NCI-H2227 treated with DMSO at 0.1 percent for 48 hours (cell line): Measurements from ENCODE around the gene PHLDB1.
"Not testable (repeated sequence)": the region's sequence is repeated elsewhere in the genome, so short reads cannot be mapped to it uniquely, and the experiment has no call there.

Experiments used
- DNase-seq: peaks from one replicate; lab custom pipeline; 2025; lab: John Stamatoyannopoulos, UW

Gene PHLDB1

DNA sequence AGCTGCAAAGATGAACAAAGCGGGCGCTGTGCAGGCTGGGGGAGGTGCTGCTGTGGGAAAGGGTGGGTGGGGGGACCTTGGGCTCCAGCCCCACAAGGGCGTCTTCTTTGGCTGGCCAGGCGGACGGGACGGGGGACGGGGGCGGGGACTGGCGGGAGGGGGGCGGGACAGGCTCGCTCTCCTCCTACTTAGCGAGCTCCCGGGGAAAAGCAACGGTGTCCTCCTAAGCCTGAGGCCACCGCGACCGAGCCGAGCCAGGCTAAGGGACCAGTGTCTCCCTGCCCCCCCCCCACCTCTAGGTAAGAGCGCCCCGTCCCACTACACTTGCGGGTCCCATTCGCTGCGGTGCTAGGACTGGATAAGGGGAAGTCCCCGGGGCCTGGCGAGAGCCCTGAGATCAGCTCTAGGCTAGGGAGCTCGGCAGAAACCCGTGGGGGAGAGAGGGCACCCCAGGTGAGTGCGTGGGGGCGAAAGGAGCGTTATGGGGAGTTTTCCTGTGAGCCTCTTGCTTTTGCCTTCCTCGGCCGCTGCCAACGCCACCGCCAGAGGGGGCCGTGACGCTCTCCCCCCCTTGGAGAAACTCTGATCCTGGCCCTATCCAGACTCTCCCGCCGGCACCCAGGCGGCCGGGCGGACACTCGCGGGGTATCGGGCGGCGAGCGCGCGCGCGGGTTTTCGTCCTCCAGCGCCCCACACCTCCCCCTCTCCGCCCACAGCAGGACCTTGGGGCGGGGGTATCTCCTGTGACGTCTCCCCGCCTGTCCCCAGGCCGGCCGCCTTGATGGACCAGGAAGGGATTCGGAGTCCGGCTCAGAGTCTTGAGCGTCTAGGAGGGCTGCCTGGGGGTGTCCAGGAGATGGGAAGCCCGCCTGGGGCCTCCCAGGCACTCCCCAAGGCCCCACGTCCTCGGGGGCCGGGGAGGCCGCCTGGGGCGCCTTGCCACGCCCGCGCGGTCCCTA lies at the start of gene PHLDB1:
Gene PHLDB1, plus strand, starts transcription at position 215 of the 959 bp plus-strand sequence. CDS start 6,222 bp downstream, outside the sequence.
- DNase-seq = peak; percentile 24

DNA sequence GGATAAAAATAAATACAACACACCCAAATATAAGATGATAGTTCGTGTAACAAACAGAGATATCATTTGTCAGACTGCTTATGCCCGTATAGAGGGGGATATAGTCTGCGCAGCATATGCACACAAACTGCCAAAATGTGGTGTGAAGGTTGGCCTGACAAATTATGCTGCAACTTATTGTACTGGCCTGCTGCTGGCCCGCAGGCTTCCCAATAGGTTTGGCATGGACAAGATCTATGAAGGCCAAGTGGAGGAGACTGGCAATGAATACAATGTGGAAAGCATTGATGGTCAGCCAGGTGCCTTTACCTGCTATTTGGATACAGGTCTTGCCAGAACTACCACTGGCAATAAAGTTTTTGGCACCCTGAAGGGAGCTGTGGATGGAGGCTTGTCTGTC lies 46.6 kb upstream of the PHLDB1 start:
- DNase-seq = no peak

DNA sequence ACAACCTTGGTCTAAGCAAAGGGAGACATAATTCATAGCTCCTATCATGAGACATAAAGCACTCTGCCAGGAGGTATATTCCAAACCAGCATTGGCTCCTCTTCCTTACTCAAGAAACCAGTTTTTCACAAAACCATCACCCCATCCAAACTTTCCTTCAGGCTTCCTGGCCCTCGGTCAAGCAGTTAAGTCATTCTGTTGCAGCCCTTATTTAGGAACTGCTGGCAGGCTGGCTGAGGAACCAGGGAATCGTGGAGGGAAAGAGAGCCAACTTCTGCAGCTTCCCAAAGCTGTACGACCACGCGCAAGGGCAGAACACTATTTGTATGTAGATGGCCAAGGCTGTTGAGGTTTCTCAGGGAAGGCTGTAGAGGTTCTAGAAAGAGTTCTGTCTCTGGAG lies 42.4 kb upstream of the PHLDB1 start:
- no peak for DNase-seq

DNA sequence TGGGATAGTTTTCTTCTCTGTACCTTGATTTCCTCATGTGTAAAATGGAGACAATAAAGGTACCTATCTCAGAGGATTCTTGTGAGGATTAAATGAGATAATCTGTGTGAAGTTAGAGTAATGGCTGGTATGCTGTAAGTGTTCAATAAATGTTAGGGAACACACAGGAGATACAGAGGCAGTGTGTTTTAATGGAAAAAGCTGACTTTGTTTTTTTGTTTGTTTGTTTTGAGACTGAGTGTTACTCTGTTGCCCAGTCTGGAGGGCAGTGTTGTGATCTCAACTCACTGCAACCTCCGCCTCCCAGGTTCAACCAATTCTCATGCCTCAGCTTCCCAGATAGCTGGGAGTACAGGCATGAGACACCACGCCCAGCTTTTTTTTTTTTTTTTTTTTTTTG lies 37.7 kb upstream of the PHLDB1 start:
- DNase-seq = no peak

DNA sequence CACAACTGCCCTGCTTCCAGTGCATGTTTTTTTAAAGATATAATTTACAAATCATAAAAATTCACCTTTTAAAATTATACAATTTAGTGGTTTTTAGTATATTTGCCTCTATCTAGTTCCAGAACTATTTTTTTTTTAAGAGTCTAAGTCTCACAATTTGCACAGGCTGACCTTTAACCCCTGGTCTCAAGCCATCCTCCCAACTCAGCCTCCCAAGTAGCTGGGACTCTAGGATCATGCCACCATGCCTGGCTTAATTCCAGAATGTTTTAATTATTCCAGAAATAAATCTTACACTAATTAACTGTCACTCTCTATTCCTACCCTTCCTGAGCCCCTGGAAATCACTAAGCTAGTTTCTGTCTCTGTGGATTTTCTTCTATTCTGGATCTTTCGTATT lies 36.6 kb upstream of the PHLDB1 start:
- DNase-seq = no peak

DNA sequence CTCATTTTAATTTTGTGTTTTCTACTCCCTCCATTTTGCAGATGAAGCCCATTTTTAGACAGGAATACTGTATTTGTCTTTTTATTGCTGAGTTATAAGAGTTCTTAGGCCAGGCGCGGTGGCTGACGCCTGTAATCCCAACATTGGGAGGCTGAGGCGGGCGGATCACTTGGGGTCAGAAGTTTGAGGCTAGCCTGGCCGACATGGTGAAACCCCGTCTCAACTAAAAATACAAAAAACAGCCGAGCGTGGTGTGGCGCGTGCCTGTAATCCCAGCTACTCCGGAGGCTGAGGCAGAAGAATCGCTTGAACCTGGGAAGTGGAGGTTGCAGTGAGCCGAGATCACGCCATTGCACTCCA lies 35.7 kb upstream of the PHLDB1 start:
- DNase-seq = not testable (repeated sequence)

DNA sequence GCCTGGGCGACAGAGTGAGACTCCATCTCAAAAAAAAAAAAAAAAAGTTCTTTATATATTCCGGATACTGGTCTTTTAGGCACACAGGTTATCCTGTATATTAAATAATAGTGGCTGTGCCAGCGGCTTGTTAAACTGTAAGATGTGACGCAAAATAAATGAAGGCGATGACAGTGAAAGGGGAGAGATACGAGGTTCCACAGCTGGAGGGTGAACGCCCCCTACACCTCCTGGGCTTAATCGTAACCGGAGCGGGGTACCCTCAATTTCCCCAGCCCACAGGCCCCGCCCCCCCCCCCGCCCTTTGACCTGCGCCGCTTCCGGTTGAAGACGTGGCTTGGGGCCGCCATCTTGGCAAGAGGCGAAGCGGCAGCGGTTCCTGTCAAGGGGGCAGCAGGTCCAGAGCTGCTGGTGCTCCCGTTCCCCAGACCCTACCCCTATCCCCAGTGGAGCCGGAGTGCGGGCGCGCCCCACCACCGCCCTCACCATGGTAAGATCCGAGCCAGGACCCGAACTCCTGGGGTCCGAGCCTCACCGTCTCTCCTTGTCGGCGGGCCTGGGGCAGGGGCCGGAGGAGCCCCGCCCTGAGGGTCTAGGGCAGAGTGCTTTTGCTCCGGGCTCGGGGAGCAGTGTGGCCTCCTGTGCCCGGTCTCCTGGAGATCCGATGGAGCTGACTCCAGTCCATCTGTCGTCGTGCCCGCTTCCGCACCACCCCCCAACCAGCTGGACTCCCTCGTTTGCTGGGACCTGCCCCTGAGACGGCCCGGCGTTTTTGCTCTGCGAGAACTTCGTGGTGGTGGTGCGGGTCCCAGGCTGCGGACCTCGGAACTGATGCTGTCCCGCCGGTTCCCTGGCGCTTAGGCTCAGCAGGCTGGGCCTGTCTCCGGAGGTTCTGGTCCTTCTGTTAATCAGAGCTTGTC lies 35.1 kb upstream of the PHLDB1 start, which contains the start of gene ARCN1:
Gene ARCN1, plus strand, starts transcription at position 349 of the 920 bp plus-strand sequence. Its CDS starts 139 bp downstream, at position 488.
- peak; percentile 29 for DNase-seq

DNA sequence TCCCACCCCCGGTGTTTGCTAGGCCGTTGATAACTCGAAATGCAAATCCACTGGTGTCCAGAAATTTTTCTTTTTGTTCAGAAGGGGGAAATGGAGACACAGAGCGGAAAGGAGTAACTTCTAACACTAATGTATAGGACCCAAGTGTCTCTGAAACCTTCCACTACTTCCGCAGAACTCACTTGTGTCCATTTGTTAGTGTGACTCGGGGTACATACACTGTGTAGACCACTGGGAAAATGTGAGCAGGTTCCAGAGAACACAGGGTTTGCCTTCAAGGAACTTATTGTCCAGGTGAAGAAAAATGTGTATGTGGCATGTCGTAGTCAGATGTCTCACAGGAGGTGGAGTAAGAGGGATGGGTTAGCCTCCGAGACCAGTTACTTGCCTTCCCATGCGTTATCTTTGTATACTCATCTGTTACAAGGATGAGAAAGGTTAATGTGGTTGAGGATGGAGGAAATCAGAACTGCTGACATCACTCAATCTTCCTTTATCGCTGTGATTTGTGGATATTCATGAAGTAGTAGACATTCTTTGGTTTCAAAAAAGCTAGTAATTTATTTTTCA lies 34.3 kb upstream of the PHLDB1 start:
- no peak for DNase-seq

DNA sequence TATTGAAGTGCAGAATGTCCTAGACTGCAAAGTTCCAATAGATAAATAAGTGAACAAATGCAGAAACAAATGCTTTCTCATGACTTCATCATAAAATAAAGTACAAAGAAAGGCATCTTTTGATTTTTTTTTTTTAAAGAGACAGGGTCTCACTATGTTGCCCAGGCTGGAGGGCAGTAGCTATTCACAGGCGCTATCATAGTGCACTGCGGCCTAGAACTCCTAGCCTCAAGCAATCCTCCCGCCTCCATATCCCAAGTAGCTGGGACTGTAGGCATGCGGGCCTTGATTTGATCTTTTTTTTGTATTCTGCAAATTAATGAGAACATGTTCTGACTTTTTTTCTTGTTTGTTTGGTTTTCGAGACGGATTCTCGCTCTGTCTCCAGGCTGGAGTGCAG lies 32.8 kb upstream of the PHLDB1 start:
- DNase-seq = no peak

DNA sequence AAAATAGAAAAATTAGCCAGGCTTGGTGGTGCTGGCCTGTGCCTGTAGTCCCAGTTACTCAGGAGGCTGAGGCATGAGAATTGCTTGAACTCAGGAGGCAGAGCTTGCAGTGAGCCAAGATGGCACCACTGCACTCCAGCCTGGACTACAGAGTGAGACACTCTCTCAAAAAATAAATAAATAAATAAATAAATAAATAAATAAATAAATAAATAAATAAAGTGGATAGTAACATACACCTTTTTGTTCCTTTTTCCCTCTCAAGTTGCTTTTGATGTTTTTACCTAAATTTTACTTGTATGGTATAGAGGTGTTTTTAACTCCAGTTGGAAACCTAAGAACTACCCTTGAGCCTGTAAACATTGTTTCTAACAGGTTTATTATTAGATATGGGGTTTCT lies 29.4 kb upstream of the PHLDB1 start:
- not testable (repeated sequence) for DNase-seq

DNA sequence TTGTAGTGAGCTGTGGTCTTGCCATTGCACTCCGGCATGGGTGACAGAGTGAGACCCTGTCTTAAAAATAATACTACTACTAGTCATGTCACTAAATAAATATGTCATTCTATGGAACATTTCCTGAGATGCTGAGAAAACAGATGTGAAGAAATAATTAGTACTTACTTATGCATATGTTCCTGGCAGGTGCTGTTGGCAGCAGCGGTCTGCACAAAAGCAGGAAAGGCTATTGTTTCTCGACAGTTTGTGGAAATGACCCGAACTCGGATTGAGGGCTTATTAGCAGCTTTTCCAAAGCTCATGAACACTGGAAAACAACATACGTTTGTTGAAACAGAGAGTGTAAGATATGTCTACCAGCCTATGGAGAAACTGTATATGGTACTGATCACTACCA lies 26.4 kb upstream of the PHLDB1 start:
- no peak for DNase-seq

DNA sequence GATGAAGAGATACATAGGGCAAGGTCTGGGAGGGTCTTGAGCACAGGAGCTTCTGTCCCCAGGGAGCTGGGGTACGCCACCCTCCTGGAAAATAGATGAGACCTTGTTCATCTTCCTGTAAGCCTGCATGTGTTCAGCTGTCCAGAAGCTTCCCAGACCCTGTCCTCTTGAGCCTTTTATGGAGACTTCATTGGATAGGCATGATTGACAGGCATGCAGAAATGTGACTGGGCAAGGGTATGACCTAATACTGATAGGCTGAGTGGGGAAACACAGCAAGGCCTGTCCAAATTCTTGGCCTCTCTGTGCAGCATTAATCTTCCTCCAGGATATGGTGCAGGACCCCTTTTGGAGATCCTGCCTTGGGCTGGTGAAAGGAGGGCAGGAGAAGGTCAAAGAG lies 19.5 kb upstream of the PHLDB1 start:
- no peak for DNase-seq

DNA sequence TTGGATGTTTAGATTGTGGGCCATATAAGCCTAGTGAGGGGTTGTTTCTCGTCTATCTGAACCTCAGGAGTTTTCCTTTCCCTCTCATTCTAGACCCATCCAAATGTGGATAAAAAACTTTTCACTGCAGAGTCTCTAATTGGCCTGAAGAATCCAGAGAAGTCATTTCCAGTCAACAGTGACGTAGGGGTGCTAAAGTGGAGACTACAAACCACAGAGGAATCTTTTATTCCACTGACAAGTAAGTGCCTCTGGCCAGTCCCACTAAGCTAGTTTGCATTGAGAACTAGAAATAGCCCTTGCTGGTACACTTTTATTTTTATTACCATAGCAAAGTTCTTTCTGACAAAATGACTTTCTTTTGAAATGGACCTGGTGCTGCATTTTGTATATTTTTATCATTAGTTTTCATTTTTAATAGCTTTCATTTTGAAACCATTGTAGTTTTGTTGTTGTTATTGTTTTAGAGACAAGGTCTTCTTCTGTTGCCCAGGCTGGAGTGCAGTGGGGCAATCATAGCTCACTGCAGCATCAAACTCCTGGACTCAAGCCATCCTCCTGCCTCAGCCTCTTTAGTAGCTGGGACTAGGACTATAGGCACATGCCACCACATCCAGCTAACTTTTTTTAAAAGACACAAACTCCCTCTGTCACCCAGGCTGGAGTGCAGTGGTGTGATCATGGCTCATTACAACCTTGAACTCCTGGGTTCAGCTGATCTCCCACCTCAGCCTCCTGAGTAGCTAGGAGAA lies 14.6 kb upstream of the PHLDB1 start:
- DNase-seq = no peak

DNA sequence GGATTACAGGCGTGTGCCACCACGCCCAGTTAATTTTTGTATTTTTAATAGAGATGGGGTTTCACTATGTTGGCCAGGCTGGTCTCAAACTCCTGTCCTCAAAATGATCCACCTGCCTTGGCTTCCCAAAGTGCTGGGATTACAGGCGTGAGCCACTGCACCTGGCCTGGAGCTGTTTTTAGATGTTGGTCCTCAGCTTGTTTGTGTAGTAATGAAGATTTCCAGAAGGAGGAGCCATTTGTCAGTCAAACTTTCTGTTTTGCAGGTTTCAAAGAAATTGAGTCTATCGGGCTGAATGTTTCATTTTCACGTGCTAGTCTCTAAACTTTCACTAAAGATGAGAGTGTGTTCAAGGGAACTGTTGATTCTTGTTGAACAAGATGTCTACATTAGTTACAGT lies 12.4 kb upstream of the PHLDB1 start:
- peak; percentile 36 for DNase-seq

DNA sequence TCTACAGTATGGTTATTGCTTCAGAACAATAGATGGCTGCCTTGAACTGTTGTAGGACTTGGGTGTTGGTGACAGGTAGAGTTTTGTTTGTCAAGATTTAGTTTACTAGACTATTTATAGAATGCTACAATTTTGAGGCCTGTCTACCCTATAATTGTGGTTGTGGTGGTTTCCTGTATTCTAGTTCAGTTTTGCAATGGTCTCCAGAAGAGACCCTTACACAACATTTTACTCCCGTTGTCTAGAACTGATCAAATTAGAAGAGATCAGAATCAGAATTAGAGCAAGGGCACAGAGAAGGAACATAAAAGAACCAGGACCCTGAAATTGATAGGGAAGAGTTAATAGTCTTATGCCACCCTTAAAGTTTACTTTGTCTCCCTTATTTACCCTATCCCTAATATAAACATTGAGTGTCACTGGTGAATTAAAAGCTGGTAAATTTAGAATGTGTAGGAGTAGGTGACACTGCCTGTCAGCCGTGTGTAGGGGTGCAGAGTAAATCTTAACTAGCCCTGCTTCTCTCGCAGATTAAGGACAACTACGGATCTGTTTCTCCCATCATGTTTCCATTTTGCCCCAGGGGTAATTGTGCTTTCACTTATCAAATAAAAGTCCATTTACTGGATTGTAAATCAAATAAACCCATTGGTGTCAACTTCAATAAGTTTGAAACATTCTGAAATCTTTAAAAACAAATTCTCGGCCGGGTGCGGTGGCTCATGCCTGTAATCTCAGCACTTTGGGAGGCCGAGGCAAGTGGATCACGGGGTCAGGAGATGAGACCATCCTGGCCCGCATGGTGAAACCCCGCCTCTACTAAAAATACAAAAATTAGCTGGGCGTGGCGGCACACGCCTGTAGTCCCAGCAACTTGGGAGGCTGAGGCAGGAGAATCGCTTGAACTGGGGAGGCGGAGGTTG lies 10.9 kb upstream of the PHLDB1 start:
- no peak for DNase-seq

DNA sequence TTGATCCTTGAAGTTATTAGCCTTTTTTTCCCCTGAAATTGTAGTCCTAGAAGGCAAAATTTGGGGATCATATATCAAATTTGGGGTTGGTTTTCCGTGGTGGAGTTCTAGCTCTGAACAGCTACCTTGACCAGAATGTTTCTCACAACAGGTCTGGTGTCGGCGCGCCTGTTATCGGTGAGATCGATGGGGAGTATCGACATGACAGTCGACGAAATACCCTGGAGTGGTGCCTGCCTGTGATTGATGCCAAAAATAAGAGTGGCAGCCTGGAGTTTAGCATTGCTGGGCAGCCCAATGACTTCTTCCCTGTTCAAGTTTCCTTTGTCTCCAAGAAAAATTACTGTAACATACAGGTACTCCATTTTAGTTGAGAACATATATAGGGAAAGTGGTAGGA lies 9.9 kb upstream of the PHLDB1 start:
- DNase-seq = no peak

DNA sequence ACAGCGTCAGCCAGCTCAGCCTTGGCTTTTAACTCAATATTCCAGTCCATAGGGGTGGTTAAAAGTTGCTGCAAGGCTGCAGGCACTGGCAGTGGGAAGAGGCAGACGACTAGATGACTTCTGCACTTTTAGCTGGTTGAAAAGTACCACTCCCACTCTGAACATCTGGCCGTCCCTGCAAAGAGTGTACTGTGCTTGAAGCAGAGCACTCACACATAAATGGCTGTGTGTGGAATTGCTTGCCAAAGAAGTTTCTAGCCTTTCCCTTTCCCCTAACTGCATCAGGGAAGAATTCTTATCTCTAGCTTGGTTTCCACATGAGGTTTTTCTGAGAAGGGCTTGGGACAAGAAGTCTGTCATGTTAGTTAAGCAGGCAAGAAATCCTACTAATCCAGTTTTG lies 5.1 kb upstream of the PHLDB1 start:
- no peak for DNase-seq

DNA sequence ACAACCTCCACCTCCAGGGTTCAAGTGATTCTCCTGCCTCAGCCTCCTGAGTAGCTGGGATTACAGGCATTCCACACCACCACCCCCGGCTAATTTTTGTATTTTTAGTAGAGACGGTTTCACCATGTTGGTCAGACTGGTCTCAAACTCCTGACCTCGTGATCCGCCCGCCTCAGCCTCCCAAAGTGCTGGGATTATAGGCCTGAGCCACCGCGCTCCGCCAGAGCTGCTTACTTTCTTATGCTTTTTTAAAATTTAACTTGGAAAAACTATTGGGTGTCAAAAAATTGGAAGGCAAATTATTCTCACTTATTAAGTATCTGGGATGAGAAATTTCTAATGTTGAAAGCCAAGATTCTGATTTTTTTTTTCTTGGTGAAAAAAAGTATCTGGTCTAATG lies 3.7 kb upstream of the PHLDB1 start:
- DNase-seq = not testable (repeated sequence)

DNA sequence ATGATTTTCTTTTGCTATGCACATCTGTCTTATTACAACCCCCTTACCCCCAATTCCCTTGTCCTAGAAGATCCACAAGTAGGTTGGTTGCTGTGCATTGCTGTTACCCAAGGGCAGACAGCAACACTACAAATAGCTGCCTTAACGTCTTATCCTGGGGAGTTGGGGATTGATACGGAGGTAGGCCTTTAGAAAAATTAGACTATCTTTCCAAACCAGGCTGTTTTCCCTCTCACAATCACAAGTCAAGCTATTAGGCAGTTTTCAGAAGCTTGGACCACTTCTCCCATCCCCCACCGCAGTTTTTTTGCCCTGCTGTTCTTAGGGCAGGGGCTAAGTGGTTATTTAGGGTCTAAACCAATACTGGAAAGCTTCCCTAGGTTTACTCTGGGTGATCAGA lies 2.8 kb upstream of the PHLDB1 start:
- no peak for DNase-seq

DNA sequence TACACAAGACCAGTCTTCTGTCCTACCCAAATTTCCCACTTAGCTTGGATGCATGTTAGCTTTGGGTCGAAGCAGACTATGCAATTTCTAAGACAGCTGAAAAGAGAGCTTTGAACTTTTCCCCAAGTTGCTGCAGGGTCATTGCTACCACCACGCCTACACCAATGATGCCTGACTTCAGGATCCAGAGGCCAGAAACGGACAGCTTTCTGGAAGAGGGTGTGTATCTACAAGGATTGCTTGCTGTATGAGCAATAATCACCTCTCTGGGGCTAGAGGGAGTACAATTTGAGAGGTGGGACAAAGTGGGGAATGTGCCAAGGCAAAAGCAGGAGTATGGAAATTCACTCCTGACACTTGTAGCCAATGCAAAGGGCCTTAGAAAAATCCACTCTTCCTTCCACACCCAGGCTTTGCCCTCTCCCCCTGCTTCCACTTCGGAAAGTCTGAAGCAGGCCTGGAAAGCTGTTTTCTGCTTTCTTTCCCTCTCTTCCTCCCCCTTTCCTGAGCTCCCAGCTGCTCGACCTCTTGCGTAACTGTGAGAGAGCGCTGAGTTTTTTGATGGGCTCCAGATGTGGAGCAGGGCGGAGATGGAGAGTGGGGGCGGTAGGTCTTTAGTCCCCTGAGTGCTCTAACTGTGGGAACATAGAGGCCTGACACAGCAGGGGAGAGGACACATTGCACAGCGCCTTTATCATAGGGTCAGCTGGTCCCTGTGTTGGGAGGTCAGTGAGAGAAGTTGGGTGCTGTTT lies 2.1 kb upstream of the PHLDB1 start:
- no peak for DNase-seq
